CD4-positive, alpha-beta memory T cell (primary cell): ENCODE measurements around the gene ZNF492. TPM values are rescaled to one million over a fixed set of nuclear protein-coding genes. Genes with fewer than 3 reads are reported as not detected.

Source experiments
- CTCF ChIA-PET: fragments of 350-600 bp; sonication (Branson Sonifier 250); formaldehyde crosslinking; loops from one replicate; lab custom pipeline; 2021; ENCODE audit warnings: inconsistent platforms; ENCODE audit not compliant: partially characterized antibody; lab: Charles Lee
- POLR2A ChIA-PET: fragments of 350-600 bp; sonication (Branson Sonifier 250); formaldehyde crosslinking; loops from one replicate; lab custom pipeline; 2021; ENCODE audit not compliant: partially characterized antibody; lab: Charles Lee
- DNase-seq, 5 donors: peaks; one replicate each; pipeline versions ENCODE4 v3.0.0 to v3.0.0-alpha.2; 2020 to 2022; ENCODE audit warnings: mixed read lengths in 1 of 5
- H3K27ac ChIP-seq: one replicate; pipeline ENCODE4 v1.7.0; 2013; ENCODE audit warnings: low read depth, low read length
- H3K27me3 ChIP-seq: 2 replicates; pipeline ENCODE4 v1.7.0; 2013; ENCODE audit warnings: mild to moderate bottlenecking, low read length, moderate library complexity; ENCODE audit not compliant: insufficient read depth
- H3K36me3 ChIP-seq: 2 replicates; pipeline ENCODE4 v1.7.0; 2013; ENCODE audit warnings: mild to moderate bottlenecking, low read length, moderate library complexity; ENCODE audit not compliant: insufficient read depth
- H3K4me1 ChIP-seq: 2 replicates; pipeline ENCODE4 v1.7.0; 2013; ENCODE audit warnings: mild to moderate bottlenecking, low read length, moderate library complexity; ENCODE audit not compliant: insufficient read depth
- H3K4me3 ChIP-seq, 2 donors: one replicate each; pipeline ENCODE4 v1.7.0; 2013; ENCODE audit warnings: low read length in 2 of 2, mild to moderate bottlenecking in 1 of 2
- H3K9me3 ChIP-seq, 2 donors: one replicate each; pipeline ENCODE4 v1.7.0; 2013; ENCODE audit warnings: low read length in 2 of 2, control low read depth in 1 of 2; ENCODE audit not compliant: control insufficient read depth in 1 of 2
- H3K27ac Mint-ChIP-seq, 7 donors: one replicate each; pipeline ENCODE4 v1.8.0; 2020 to 2021; ENCODE audit warnings: mixed read lengths in 7 of 7, mild to moderate bottlenecking in 6 of 7, inconsistent platforms in 3 of 7, moderate library complexity in 3 of 7
- H3K27me3 Mint-ChIP-seq, 2 donors: one replicate each; pipeline ENCODE4 v1.8.0; 2020 to 2021; ENCODE audit warnings: mixed read lengths in 2 of 2
- H3K36me3 Mint-ChIP-seq, 2 donors: one replicate each; pipeline ENCODE4 v1.8.0; 2020 to 2021; ENCODE audit warnings: mixed read lengths in 2 of 2, inconsistent platforms in 1 of 2, mild to moderate bottlenecking in 1 of 2
- H3K4me1 Mint-ChIP-seq, 4 donors: one replicate each; pipeline ENCODE4 v1.8.0; 2020 to 2021; ENCODE audit warnings: mixed read lengths in 4 of 4, mild to moderate bottlenecking in 1 of 4
- H3K4me3 Mint-ChIP-seq, 8 donors: one replicate each; pipeline ENCODE4 v1.8.0; 2020 to 2021; ENCODE audit warnings: mixed read lengths in 8 of 8, mild to moderate bottlenecking in 7 of 8, moderate library complexity in 6 of 8, inconsistent platforms in 3 of 8
- H3K9me3 Mint-ChIP-seq, 8 donors: one replicate each; pipeline ENCODE4 v1.8.0; 2020 to 2021; ENCODE audit warnings: mixed read lengths in 8 of 8, mild to moderate bottlenecking in 5 of 8, inconsistent platforms in 3 of 8, moderate library complexity in 1 of 8
- intact Hi-C: fragments of 100-400 bp; cut with micrococcal nuclease; formaldehyde crosslinking; loops from one replicate; pipeline ENCODE4 v1.15.1; 2023
- polyA plus RNA-seq, 2 donors: library from polyadenylated mRNA; unstranded; fragments of 300-500 nt; fragmentation: Illumina TruSeq; gene quantifications; one replicate each; pipeline ENCODE4 v1.2.3, GENCODE V29; 2021
- total RNA-seq, 2 experiments: library from RNA; stranded (reverse); gene quantifications; one replicate each; pipeline ENCODE4 v1.2.3, GENCODE V29; 2021

ZNF492 gene
- total and polyA plus RNA-seq, 4 experiments from 2014 or later: 0.08 to 0.64 (median 0.64) TPM; not detected in 1

DNA sequence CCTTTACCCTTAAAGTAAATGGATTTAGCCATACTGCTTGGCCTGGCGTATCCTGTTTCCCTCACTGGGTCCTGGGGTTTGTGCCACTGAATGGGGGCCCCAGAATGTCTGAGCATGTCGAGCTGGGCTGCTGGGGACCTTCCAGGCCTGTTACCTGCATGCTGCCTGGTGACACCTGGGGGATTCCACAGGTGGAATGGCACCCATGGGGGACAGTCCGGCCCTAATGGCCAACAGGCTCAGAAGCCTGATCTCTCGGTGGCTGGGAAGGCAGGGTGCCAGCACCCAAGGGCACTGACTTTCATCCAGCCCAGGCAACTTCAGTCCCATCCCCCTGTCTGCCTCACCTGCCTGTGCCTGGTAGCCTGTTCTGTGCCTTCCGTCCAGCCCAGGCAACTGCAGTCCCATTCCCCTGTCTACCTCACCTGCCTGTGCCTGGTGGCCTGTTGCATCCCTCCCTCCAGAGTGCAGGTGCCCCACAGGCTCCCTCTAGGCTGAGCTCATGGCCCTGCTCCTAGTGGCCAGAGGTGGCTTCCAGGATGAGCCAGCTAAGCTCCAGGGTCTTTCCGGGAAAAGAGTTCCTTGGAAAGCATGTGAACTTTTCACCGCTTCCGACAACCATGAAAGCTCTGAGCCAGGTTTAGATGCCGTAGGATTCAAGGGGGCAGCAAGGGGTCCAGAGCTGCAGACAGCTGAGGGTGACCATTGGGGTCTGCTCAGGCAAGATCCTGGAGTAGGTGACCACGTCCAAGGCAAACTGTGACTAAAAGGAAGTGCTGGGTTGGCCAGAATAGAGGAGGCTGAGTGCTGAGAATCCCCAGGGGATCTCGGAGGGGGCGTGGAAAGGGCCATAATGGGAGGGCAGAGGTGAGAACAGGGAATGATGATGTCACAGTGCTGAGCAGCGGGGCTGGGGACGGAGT lies 30.3 kb upstream of the ZNF492 start:
- peaks cover 0 to 6% of the 10 kb centered on the region in 2 donors for H3K27me3 Mint-ChIP-seq
- Histone ChIP-seq H3K27me3 (no peaks in the 10 kb centered on the region), H3K4me3 (no peak overlapping the region), H3K27ac (no peak overlapping the region), H3K36me3 (no peaks in the 10 kb centered on the region), H3K9me3 (no peaks in the 10 kb centered on the region), H3K4me1 (no peaks in the 10 kb centered on the region)
- peaks cover 0 to 24% (median 7%) of the 10 kb centered on the region in 8 donors for H3K9me3 Mint-ChIP-seq
- ChIA-PET POLR2A (no interaction called here), CTCF (no interaction called here)
- intact Hi-C loops: no loop called here
- H3K27ac Mint-ChIP-seq: no peak overlapping the region
- DNase-seq: no peak
- H3K4me3 Mint-ChIP-seq: no peak overlapping the region
- no peaks in the 10 kb centered on the region for H3K36me3 Mint-ChIP-seq
- H3K4me1 Mint-ChIP-seq: no peaks in the 10 kb centered on the region

DNA sequence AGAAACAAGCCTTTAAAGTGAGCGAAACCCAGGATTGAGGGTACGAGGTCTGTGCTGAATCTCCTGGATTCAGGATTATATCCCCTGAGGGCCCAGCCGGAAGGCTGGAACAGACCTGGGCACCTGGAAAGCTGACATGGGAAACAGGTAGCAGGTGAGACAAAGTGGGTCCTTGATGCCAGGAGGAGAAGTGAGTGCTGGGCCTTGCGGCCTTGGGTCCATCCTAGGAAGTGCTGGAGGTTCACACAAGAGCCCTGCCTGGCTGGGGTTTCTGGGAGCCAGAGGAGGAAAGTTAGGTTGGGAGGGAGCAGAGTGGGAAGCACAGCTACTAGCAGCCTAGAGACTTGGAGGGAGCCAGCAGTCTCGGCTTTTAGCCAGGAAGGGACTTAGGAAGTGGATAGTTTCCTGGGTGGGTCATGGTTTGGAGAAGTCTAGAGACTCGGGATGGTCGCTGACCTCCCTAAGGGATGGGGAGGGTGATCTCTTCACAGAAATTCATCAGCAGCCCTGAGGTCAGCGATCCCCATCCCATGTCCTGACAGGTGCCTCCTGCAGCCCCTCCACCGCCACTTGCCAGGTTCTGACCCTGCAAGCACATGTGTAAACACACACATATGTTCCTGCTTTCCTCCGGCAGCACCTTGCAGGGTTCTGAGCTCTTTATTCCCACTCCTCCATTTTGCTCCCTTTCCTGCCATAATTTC lies 29.4 kb upstream of the ZNF492 start:
- Histone ChIP-seq H3K27me3 (no peaks in the 10 kb centered on the region), H3K36me3 (no peaks in the 10 kb centered on the region), H3K27ac (no peak overlapping the region), H3K9me3 (no peaks in the 10 kb centered on the region), H3K4me3 (no peak overlapping the region), H3K4me1 (no peaks in the 10 kb centered on the region)
- CTCF ChIA-PET: no interaction called here
- no peak for DNase-seq
- POLR2A ChIA-PET: interaction anchor here (0.6 kb wide), 1 partner anchor 1244 kb away, joined by 3 read pairs; no protein-coding TSS in a partner anchor
- no peak overlapping the region for H3K27ac Mint-ChIP-seq
- no peak overlapping the region for H3K4me3 Mint-ChIP-seq
- H3K36me3 Mint-ChIP-seq: no peaks in the 10 kb centered on the region
- H3K9me3 Mint-ChIP-seq: peaks cover 0 to 16% (median 3%) of the 10 kb centered on the region in 8 donors
- peaks cover 0 to 3% of the 10 kb centered on the region in 2 donors for H3K27me3 Mint-ChIP-seq
- no peaks in the 10 kb centered on the region for H3K4me1 Mint-ChIP-seq
- intact Hi-C loops: no loop called here

DNA sequence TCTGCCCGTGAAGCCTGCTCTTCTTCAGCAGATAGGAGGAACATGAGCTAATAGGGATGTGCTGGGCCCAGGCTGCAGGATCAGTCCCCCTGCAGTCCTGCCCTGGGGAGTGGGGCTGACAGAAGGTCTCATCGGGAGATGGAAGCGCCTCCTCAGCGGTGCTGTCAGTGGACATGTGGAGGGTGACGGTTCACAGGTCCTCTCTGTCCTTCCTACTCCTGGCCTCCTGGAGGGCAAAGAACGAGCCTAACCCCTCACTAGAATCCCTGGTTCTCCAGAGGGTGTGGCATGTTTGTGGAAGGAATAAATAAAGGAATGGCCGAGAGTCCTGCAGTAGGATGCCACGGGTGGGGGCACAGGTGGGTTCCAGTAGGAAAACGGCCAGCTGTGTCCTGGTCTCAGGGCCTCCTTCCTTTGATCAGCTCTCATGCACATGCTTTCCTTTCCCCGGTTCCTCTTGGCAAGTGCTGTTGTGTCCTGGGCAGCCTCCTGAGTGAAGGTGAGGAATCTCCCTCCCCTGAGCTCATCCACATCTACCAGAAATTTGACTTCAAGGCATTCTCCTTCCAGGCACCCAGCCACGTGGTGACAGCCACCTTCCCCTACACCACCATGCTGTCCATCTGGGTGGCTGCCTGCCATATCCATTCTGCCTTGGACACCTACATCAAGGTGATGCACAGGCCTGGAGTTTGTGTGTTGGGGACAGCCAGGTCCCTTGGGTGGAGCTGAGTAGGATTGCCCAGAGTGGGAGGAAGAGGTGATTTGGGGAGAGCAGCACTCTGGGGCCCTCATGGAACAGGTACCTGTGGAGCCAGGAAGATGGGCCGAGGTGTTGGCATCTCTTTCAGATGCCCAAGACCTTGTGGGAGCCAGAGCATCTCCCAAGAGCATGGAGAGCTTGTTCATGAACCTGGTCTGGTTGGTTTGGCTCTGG lies 28.6 kb upstream of the ZNF492 start:
- no peak overlapping the region for H3K4me3 Mint-ChIP-seq

DNA sequence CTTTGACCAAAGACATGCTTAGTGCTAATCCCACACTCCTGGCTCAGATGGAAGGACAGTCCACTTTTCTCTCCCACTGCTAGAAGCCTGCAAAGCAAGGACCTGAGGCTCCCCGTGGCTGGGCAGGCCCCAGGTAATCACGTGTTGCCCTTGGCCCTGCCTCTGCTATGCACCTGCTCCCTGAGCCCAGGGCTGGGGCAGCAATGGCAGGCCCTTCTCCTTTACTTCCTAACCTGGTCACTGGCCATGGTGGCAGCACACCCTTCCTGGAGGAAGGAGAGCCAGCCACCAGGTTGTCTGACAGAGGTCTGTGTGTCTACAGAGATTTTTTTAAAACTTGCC lies 27.9 kb upstream of the ZNF492 start:
- H3K9me3 ChIP-seq: no peaks in the 10 kb centered on the region
- intact Hi-C loops: no loop called here
- no peak for DNase-seq

More for the DNA sequence above, 28.6 kb upstream of the ZNF492 start:
- Mint-ChIP-seq H3K4me1 (no peaks in the 10 kb centered on the region), H3K27me3 (peaks cover 0 to 1% of the 10 kb centered on the region in 2 donors), H3K36me3 (no peaks in the 10 kb centered on the region), H3K9me3 (peaks cover 0 to 20% (median 5%) of the 10 kb centered on the region in 8 donors), H3K27ac (no peak overlapping the region)
- Histone ChIP-seq H3K27me3 (no peaks in the 10 kb centered on the region), H3K4me3 (no peak overlapping the region), H3K36me3 (no peaks in the 10 kb centered on the region), H3K9me3 (no peaks in the 10 kb centered on the region), H3K27ac (no peak overlapping the region), H3K4me1 (no peaks in the 10 kb centered on the region)
- CTCF ChIA-PET: no interaction called here
- DNase-seq: no peak
- POLR2A ChIA-PET: interaction anchor here (0.6 kb wide), 1 partner anchor 1243 kb away, joined by 3 read pairs; no protein-coding TSS in a partner anchor
- intact Hi-C loops: no loop called here

DNA sequence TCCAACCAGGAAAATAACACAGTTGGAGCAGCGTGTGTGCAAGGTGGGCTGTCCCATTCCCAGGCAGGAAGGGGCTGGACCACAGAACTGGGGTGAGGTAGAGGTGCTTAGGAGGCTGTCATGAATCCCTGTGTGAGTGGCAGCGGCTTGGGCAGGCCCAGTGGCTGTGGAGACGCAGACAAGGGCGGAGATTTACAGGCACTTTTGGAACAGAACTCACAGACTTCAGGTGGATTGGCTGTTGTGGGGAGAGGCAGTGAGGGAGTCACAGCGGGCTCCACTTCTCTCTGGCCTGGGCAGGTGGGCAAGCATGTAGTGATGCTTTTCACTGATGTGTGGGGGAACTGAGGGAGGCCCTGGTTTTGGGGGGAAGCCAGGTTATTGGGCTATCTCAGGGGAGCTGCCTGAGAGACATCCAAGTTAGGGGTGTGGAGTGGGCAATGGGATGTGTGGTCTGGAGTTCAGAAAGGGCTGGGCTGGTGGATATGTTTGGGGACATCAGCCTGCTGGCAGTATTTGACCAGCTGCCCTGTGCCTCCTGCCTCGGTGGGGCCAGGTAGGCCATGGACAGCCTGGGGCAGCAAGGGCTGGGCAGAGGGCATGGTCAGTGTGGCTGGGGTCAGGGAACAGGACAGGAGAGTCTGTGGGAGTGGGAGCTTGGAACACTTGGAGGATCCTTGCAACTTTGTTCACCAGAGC lies 27.0 kb upstream of the ZNF492 start:
- Histone ChIP-seq H3K27ac (no peak overlapping the region), H3K4me3 (no peak overlapping the region), H3K36me3 (no peaks in the 10 kb centered on the region), H3K9me3 (no peaks in the 10 kb centered on the region), H3K4me1 (no peaks in the 10 kb centered on the region), H3K27me3 (no peaks in the 10 kb centered on the region)
- Mint-ChIP-seq H3K4me3 (no peak overlapping the region), H3K4me1 (no peaks in the 10 kb centered on the region), H3K27ac (no peak overlapping the region), H3K9me3 (peaks cover 0 to 16% (median 4%) of the 10 kb centered on the region in 8 donors), H3K27me3 (no peaks in the 10 kb centered on the region), H3K36me3 (no peaks in the 10 kb centered on the region)
- CTCF ChIA-PET: interaction anchor here (1.4 kb wide), 1 partner anchor 10 kb away, joined by 3 read pairs; no protein-coding TSS in a partner anchor
- POLR2A ChIA-PET: no interaction called here
- intact Hi-C loops: no loop called here
- DNase-seq: no peak

More for the DNA sequence above, 27.9 kb upstream of the ZNF492 start:
- H3K4me1 Mint-ChIP-seq: no peaks in the 10 kb centered on the region
- H3K27ac Mint-ChIP-seq: no peak overlapping the region
- Histone ChIP-seq H3K4me3 (no peak overlapping the region), H3K36me3 (no peaks in the 10 kb centered on the region), H3K4me1 (no peaks in the 10 kb centered on the region), H3K27ac (no peak overlapping the region), H3K27me3 (no peaks in the 10 kb centered on the region)
- peaks cover 0 to 1% of the 10 kb centered on the region in 2 donors for H3K27me3 Mint-ChIP-seq
- ChIA-PET CTCF (no interaction called here), POLR2A (no interaction called here)
- peaks cover 0 to 19% (median 4%) of the 10 kb centered on the region in 8 donors for H3K9me3 Mint-ChIP-seq
- no peaks in the 10 kb centered on the region for H3K36me3 Mint-ChIP-seq
- no peak overlapping the region for H3K4me3 Mint-ChIP-seq

DNA sequence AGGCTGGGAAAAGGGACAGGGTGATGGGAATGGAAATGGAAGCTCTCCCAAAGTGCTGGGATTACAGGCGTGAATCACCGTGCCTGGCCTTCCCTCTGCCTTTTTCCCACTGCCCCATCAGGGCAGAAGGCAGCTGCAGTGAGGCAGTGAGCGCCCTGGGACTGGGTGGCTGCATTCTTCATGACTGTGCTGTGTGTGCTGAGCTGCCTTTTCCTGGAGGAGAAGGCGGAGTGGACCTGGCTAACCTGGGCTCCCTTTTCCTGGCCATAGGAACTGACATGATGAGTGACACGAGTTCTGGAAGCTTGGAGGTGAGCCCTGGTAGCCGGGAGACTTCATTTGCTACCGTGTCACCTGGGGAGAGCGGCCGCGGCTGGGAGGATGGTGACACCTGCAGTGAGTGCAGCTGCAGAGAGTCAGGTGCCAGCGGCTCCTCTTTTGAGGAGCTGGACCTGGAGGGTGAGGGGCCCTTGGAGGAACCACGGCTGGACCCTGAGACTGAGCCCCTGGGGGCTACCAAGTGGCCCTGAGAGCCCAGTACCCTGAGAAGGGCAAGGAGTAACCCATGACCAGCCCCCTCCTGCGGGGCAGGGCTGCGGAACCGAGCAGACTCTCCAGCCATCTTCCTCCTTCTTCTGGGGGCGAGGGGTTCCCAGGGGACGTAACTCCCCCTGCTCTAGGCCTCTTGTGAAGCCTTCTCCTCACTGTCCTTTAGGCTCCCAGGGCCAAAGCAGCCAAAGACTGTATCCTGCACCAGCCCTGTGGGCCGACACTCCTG lies 26.3 kb upstream of the ZNF492 start:
- Mint-ChIP-seq H3K27ac (no peak overlapping the region), H3K4me3 (no peak overlapping the region), H3K9me3 (peaks cover 0 to 16% (median 4%) of the 10 kb centered on the region in 8 donors), H3K36me3 (no peaks in the 10 kb centered on the region), H3K27me3 (no peaks in the 10 kb centered on the region), H3K4me1 (no peaks in the 10 kb centered on the region)
- H3K36me3 ChIP-seq: no peaks in the 10 kb centered on the region
- H3K4me3 ChIP-seq: no peak overlapping the region
- DNase-seq: no peak
- no peak overlapping the region for H3K27ac ChIP-seq
- intact Hi-C loops: no loop called here
- POLR2A ChIA-PET: no interaction called here
- no peaks in the 10 kb centered on the region for H3K27me3 ChIP-seq
- no peaks in the 10 kb centered on the region for H3K9me3 ChIP-seq
- no peaks in the 10 kb centered on the region for H3K4me1 ChIP-seq
- CTCF ChIA-PET: interaction anchor here (1.4 kb wide), 1 partner anchor 9 kb away, joined by 3 read pairs; no protein-coding TSS in a partner anchor
